Measurements from ENCODE around the gene ENPP5. TPM values are rescaled to one million over a fixed set of nuclear protein-coding genes. Genes with fewer than 3 reads are reported as not detected.

Gene ENPP5
- total and polyA plus RNA-seq, 10 of the 15 experiments (the other 5 are each of a cell fraction or from before 2014, with no cell fraction given) = 0.05 to 0.07 TPM; not detected in 8

- TF ChIP-seq REST (IDR thresholded peaks at IDR 0.05; ENCODE audit: low read depth, low read length) = no peak
- TF ChIP-seq IKZF2 (IDR thresholded peaks at IDR 0.05) = peak; percentile 50 to 61; a peak in 3 of 4 replicates
- TF ChIP-seq GATAD2B (conservative IDR thresholded peaks at IDR 0.05; ENCODE audit: low read depth) = no peak
- no peak for TF ChIP-seq YBX1 (IDR thresholded peaks at IDR 0.05)
- no peak for TF ChIP-seq ATF7 (IDR thresholded peaks at IDR 0.05; ENCODE audit: low read depth)
- TF ChIP-seq ZNF592 (IDR thresholded peaks at IDR 0.05) = no peak
- TF ChIP-seq ZNF687 (IDR thresholded peaks at IDR 0.05) = no peak
- TF ChIP-seq CEBPB (IDR thresholded peaks at IDR 0.05; ENCODE audit: borderline replicate concordance in 1 of 2, low read depth in 2 of 2, low read length in 2 of 2) = no peak
- no peak for TF ChIP-seq CEBPZ (IDR thresholded peaks at IDR 0.05; ENCODE audit: low read depth, low read length)
- no peak for TF ChIP-seq JUND (IDR thresholded peaks at IDR 0.05; ENCODE audit: low read depth, low read length)
- TF ChIP-seq ESRRA (IDR thresholded peaks at IDR 0.05; ENCODE audit: low read length) = no peak
- TF ChIP-seq SREBF2 (IDR thresholded peaks at IDR 0.05; ENCODE audit: low read length) = no peak
- no peak for TF ChIP-seq STAT3 (IDR thresholded peaks at IDR 0.05; ENCODE audit: low read depth, low read length)
- TF ChIP-seq SMAD5 (IDR thresholded peaks at IDR 0.05; ENCODE audit: low read depth) = no peak
Measured at GRCh38 chr6:46138281-46138680, 32.5 kb downstream of the ENPP5 start (continued).
